A549 (cell line): ENCODE data around the gene BAZ1B.

Experiments
- CHD2 ChIP-seq: fragments of 150-350 bp; IDR thresholded peaks from 2 replicates; pipeline ENCODE4 v1.6.1; 2014; ENCODE audit warnings: low read length; ENCODE audit not compliant: partially characterized antibody
- CTCF ChIP-seq: fragments of >200 bp; sonication (Bioruptor Twin); formaldehyde crosslinking; IDR thresholded peaks from 3 replicates; pipeline ENCODE4 v1.5.1; 2016
- EP300 ChIP-seq, 2 experiments: fragments of >200 bp; sonication (Bioruptor Twin); formaldehyde crosslinking; IDR thresholded peaks; 2 replicates in 1 of 2; 3 replicates in 1 of 2; pipeline ENCODE4 v1.6.1; 2016 to 2017
- FOSB ChIP-seq: fragments of 250-450 bp; sonication (Bioruptor Pico); IDR thresholded peaks from 2 replicates; pipeline ENCODE4 v1.5.0; 2020; ENCODE audit warnings: mild to moderate bottlenecking, moderate library complexity
- HDAC2 ChIP-seq: fragments of 200-600 bp; sonication (generic); IDR thresholded peaks from 2 replicates; pipeline ENCODE4 v1.6.1; 2016
- JUN ChIP-seq, 2 experiments: fragments of >200 bp; sonication (Bioruptor Twin); formaldehyde crosslinking; IDR thresholded peaks; 2 replicates in 1 of 2; 3 replicates in 1 of 2; pipeline ENCODE4 v1.6.1; 2016 to 2017
- MAX ChIP-seq: IDR thresholded peaks from 2 replicates; pipeline ENCODE4 v1.6.1; 2012
- NFE2L2 ChIP-seq: fragments of 150-350 bp; conservative IDR thresholded peaks from 2 replicates; pipeline ENCODE4 v1.6.1; 2014; ENCODE audit warnings: low read length
- POLR2A ChIP-seq: IDR thresholded peaks from 2 replicates; pipeline ENCODE4 v1.6.1; 2012; ENCODE audit warnings: mild to moderate bottlenecking, low read length
- POLR2AphosphoS2 ChIP-seq: conservative IDR thresholded peaks from 2 replicates; pipeline ENCODE4 v1.6.1; 2012; ENCODE audit warnings: low read length, improper control_type of control experiment, inconsistent platforms
- RAD21 ChIP-seq, 2 experiments: fragments of >200 bp in 1 of 2; sonication (Bioruptor Twin) in 1 of 2; formaldehyde crosslinking in 1 of 2; IDR thresholded peaks in 1 of 2; conservative IDR thresholded peaks in 1 of 2; 2 replicates in 1 of 2; 3 replicates in 1 of 2; pipeline ENCODE4 v1.6.1; 2012 to 2018; ENCODE audit warnings: inconsistent platforms in 1 of 2
- RNF2 ChIP-seq: fragments of 200-600 bp; sonication (generic); IDR thresholded peaks from 2 replicates; pipeline ENCODE4 v1.6.1; 2016; ENCODE audit warnings: low read depth, mild to moderate bottlenecking, antibody characterized with exemption, moderate library complexity, borderline replicate concordance
- SREBF2 ChIP-seq: fragments of 450-650 bp; IDR thresholded peaks from 2 replicates; pipeline ENCODE4 v1.6.1; 2014; ENCODE audit warnings: mild to moderate bottlenecking, moderate library complexity

GRCh38 chr7:73560109-73560835 lies 38.2 kb upstream of the BAZ1B start:
- TF ChIP-seq CTCF (no peak), JUN (IDR thresholded peaks at IDR 0.05) (no peak), FOSB (CRISPR knock-in tag) (no peak), POLR2A (no peak), CHD2 (no peak), EP300 (IDR thresholded peaks at IDR 0.05) (no peak), SREBF2 (no peak), RAD21 (conservative IDR thresholded peaks at IDR 0.05 in 1 of 2, IDR thresholded peaks at IDR 0.05 in 1 of 2) (no peak), POLR2AphosphoS2 (no peak), NFE2L2 (no peak), RNF2 (no peak), HDAC2 (no peak), MAX (peak; percentile 48)
